RWPE2 (cell line): Measurements from ENCODE around the gene LRRK1.

ENCODE experiments used
- ATAC-seq: fragments of 200-7000 bp; cut with Tn5 transposase; 3 replicates; pipeline ENCODE4 v1.9.1; 2021; ENCODE audit warnings: low read depth
- DNase-seq: peaks from one replicate; pipeline ENCODE4 v3.0.0-alpha.2; 2020; ENCODE audit warnings: low spot score
- H3K27ac ChIP-seq: fragments of 450-650 bp; 2 replicates; pipeline ENCODE4 v1.5.1; 2017; ENCODE audit warnings: mild to moderate bottlenecking; ENCODE audit not compliant: poor library complexity, severe bottlenecking
- H3K27me3 ChIP-seq: fragments of 250-450 bp; sonication (Bioruptor Pico); 2 replicates; pipeline ENCODE4 v1.5.1; 2021; ENCODE audit warnings: mild to moderate bottlenecking, moderate library complexity; ENCODE audit not compliant: insufficient read depth, poor library complexity, severe bottlenecking
- H3K36me3 ChIP-seq: fragments of 250-450 bp; sonication (Bioruptor Pico); 2 replicates; pipeline ENCODE4 v1.5.1; 2020; ENCODE audit warnings: low read depth, mild to moderate bottlenecking, moderate library complexity
- H3K4me1 ChIP-seq: fragments of 250-450 bp; sonication (Bioruptor Pico); 2 replicates; pipeline ENCODE4 v1.5.1; 2021; ENCODE audit warnings: mild to moderate bottlenecking, moderate library complexity; ENCODE audit not compliant: insufficient read depth, poor library complexity, severe bottlenecking
- H3K4me3 ChIP-seq: fragments of 250-450 bp; sonication (Bioruptor Pico); 2 replicates; pipeline ENCODE4 v1.5.1; 2021; ENCODE audit warnings: mild to moderate bottlenecking, moderate library complexity; ENCODE audit not compliant: severe bottlenecking
- H3K9me3 ChIP-seq: fragments of 250-450 bp; sonication (Bioruptor Pico); 2 replicates; pipeline ENCODE4 v1.5.1; 2021; ENCODE audit warnings: mild to moderate bottlenecking, moderate library complexity; ENCODE audit not compliant: severe bottlenecking
- CTCF ChIP-seq: fragments of 450-650 bp; IDR thresholded peaks from one replicate; pipeline ENCODE4 v1.5.1; 2017; ENCODE audit warnings: mild to moderate bottlenecking, moderate library complexity; ENCODE audit not compliant: poor library complexity, severe bottlenecking

The LRRK1 gene

GRCh38 chr15:101020945-101021344 is 101.8 kb downstream of the LRRK1 start:
- ATAC-seq (no peak), DNase-seq (peak; percentile 51)
- H3K4me1 ChIP-seq, result no peaks in the 10 kb centered on the region
- no peaks in the 10 kb centered on the region for H3K27me3 ChIP-seq
- no peak overlapping the region for H3K4me3 ChIP-seq
- H3K36me3 ChIP-seq, result peaks cover 5% of the 10 kb centered on the region; the same call in 1 of the 2 replicates
- TF ChIP-seq CTCF, result no peak
- no peak overlapping the region for H3K27ac ChIP-seq
- no peaks in the 10 kb centered on the region for H3K9me3 ChIP-seq

- Histone ChIP-seq H3K27me3 (no peaks in the 10 kb centered on the region), H3K4me3 (no peak overlapping the region), H3K36me3 (no peaks in the 10 kb centered on the region), H3K4me1 (no peaks in the 10 kb centered on the region), H3K9me3 (no peaks in the 10 kb centered on the region), H3K27ac (no peak overlapping the region)
- DNase-seq (peak; percentile 62), ATAC-seq (no peak)
- TF ChIP-seq CTCF, result no peak
Measured at GRCh38 chr15:101022306-101022705, 103.1 kb downstream of the LRRK1 start.

GRCh38 chr15:101022876-101023275 is 103.7 kb downstream of the LRRK1 start:
- no peaks in the 10 kb centered on the region for H3K27me3 ChIP-seq
- 0 out of 2 replicates have a peak, but pooled peaks cover under 1% of the 10 kb centered on the region for H3K36me3 ChIP-seq
- no peaks in the 10 kb centered on the region for H3K4me1 ChIP-seq
- no peak overlapping the region for H3K27ac ChIP-seq
- no peak overlapping the region for H3K4me3 ChIP-seq
- H3K9me3 ChIP-seq, result no peaks in the 10 kb centered on the region
- TF ChIP-seq CTCF, result no peak
- DNase-seq (peak; percentile 41), ATAC-seq (no peak)

- Histone ChIP-seq H3K4me1 (no peaks in the 10 kb centered on the region), H3K27me3 (no peaks in the 10 kb centered on the region), H3K4me3 (no peak overlapping the region), H3K36me3 (0 out of 2 replicates have a peak, but pooled peaks cover 6% of the 10 kb centered on the region), H3K9me3 (no peaks in the 10 kb centered on the region), H3K27ac (no peak overlapping the region)
- ATAC-seq (no peak), DNase-seq (peak; percentile 38)
- no peak for TF ChIP-seq CTCF
Measured at GRCh38 chr15:101023501-101024072, 104.4 kb downstream of the LRRK1 start.

GRCh38 chr15:101024073-101024695 is 105.0 kb downstream of the LRRK1 start:
- no peak for ATAC-seq
- Histone ChIP-seq H3K36me3 (0 out of 2 replicates have a peak, but pooled peaks cover 6% of the 10 kb centered on the region), H3K4me1 (no peaks in the 10 kb centered on the region), H3K4me3 (no peak overlapping the region), H3K9me3 (no peaks in the 10 kb centered on the region), H3K27me3 (no peaks in the 10 kb centered on the region), H3K27ac (no peak overlapping the region)
- no peak for TF ChIP-seq CTCF
- DNase-seq, result peak; percentile 54
